H1 (cell line): Measurements from ENCODE around the gene OAT. TPM values are rescaled to one million over a fixed set of nuclear protein-coding genes. Genes with fewer than 3 reads are reported as not detected.

Experiments
- CTCF ChIA-PET: fragments of 300-600 bp; sonication (Branson Sonifier 250); formaldehyde crosslinking; loops from one replicate; lab custom pipeline; 2021; ENCODE audit not compliant: partially characterized antibody; lab: Charles Lee
- POLR2A ChIA-PET: fragments of 300-600 bp; sonication (Branson Sonifier 250); formaldehyde crosslinking; loops from one replicate; lab custom pipeline; 2021; ENCODE audit warnings: inconsistent platforms; ENCODE audit not compliant: partially characterized antibody; lab: Charles Lee
- DNase-seq, 2 experiments: peaks; one replicate each; pipeline versions ENCODE4 v3.0.0 to v3.0.0-alpha.2; 2010 to 2022; ENCODE audit warnings: low spot score in 2 of 2, low read depth in 1 of 2, mixed read lengths in 1 of 2
- FAIRE-seq: peaks from 2 replicates; lab custom pipeline; 2011; peaks lifted over from hg19 to GRCh38; lab: Jason Lieb, UNC
- H2AFZ ChIP-seq: 2 replicates; pipeline ENCODE4 v1.8.1; 2012; ENCODE audit warnings: low read length, inconsistent platforms
- H2AK5ac ChIP-seq: 2 replicates; pipeline ENCODE4 v1.6.1; 2013; ENCODE audit warnings: low read depth, low read length
- H2BK120ac ChIP-seq: replicated peaks from 2 replicates; pipeline ENCODE3; 2013; ENCODE audit warnings: low read depth, low read length, inconsistent platforms
- H2BK12ac ChIP-seq: 2 replicates; pipeline ENCODE4 v1.6.1; 2013; ENCODE audit warnings: low read depth, low read length
- H2BK15ac ChIP-seq: 2 replicates; pipeline ENCODE4 v1.6.1; 2013; ENCODE audit warnings: low read length
- H2BK20ac ChIP-seq: 2 replicates; pipeline ENCODE4 v1.6.1; 2013; ENCODE audit warnings: low read length
- H2BK5ac ChIP-seq: 2 replicates; pipeline ENCODE4 v1.6.1; 2013; ENCODE audit warnings: low read depth, low read length
- H3K14ac ChIP-seq: 2 replicates; pipeline ENCODE4 v1.6.1; 2013; ENCODE audit warnings: inconsistent platforms; ENCODE audit not compliant: insufficient read length
- H3K18ac ChIP-seq: 2 replicates; pipeline ENCODE4 v1.6.1; 2013; ENCODE audit warnings: low read length; ENCODE audit errors: extremely low read depth
- H3K23ac ChIP-seq: 2 replicates; pipeline ENCODE4 v1.6.1; 2013; ENCODE audit warnings: inconsistent platforms; ENCODE audit not compliant: insufficient read length
- H3K23me2 ChIP-seq: 2 replicates; pipeline ENCODE4 v1.6.1; 2013; ENCODE audit warnings: low read depth, low read length
- H3K27ac ChIP-seq: 2 replicates; pipeline ENCODE4 v1.6.1; 2011; ENCODE audit warnings: low read depth, low read length, inconsistent platforms
- H3K27me3 ChIP-seq, 4 experiments: replicated peaks in 1 of 4; 1 replicate in 1 of 4; 2 replicates in 3 of 4; pipeline versions ENCODE4 v1.6.1 to v1.8.1; 2011 to 2013; ENCODE audit warnings: low read length in 3 of 4, mild to moderate bottlenecking in 3 of 4, inconsistent platforms in 2 of 4, mixed read lengths in 2 of 4, moderate library complexity in 1 of 4; ENCODE audit not compliant: control insufficient read depth in 3 of 4, insufficient read depth in 3 of 4; ENCODE audit errors: extremely low read depth in 1 of 4
- H3K36me3 ChIP-seq, 4 experiments: 2 replicates each; pipeline versions ENCODE4 v1.6.1 to v1.8.1; 2011 to 2013; ENCODE audit warnings: mild to moderate bottlenecking in 4 of 4, low read length in 3 of 4, moderate library complexity in 2 of 4, control low read depth in 1 of 4, inconsistent platforms in 1 of 4; ENCODE audit not compliant: insufficient read depth in 4 of 4, control insufficient read depth in 2 of 4
- H3K4ac ChIP-seq: replicated peaks from 2 replicates; pipeline ENCODE3; 2013; ENCODE audit warnings: low read length, low read depth, mixed read lengths, inconsistent platforms; ENCODE audit not compliant: insufficient read length
- H3K4me1 ChIP-seq, 4 experiments: replicated peaks in 1 of 4; 1 replicate in 1 of 4; 2 replicates in 3 of 4; pipeline versions ENCODE4 v1.6.1 to v1.8.1; 2011 to 2013; ENCODE audit warnings: low read length in 3 of 4, inconsistent platforms in 2 of 4, mixed read lengths in 1 of 4; ENCODE audit not compliant: insufficient read depth in 4 of 4, control insufficient read depth in 3 of 4
- H3K4me2 ChIP-seq, 2 experiments: 2 replicates each; pipeline versions ENCODE4 v1.6.1 to v1.8.1; 2011 to 2013; ENCODE audit warnings: low read depth in 2 of 2, low read length in 2 of 2, control low read depth in 1 of 2, inconsistent platforms in 1 of 2, mild to moderate bottlenecking in 1 of 2; ENCODE audit not compliant: insufficient read depth in 1 of 2
- H3K4me3 ChIP-seq, 4 experiments: fragments of 200-600, 300-600 bp in 1 of 4; sonication (generic), shearing (Covaris generic), sonication (Bioruptor Twin) in 1 of 4; 2 replicates each; pipeline versions ENCODE4 v1.5.1 to v1.8.1; 2011 to 2016; ENCODE audit warnings: low read length in 4 of 4, low read depth in 3 of 4, control low read depth in 2 of 4, inconsistent platforms in 2 of 4, mild to moderate bottlenecking in 2 of 4, mixed read lengths in 1 of 4, moderate library complexity in 1 of 4; ENCODE audit not compliant: insufficient read depth in 2 of 4; ENCODE audit errors: extremely low read depth in 1 of 4
- H3K56ac ChIP-seq: replicated peaks from 2 replicates; pipeline ENCODE3; 2013; ENCODE audit warnings: low read depth, mild to moderate bottlenecking, mixed read lengths, low read length, inconsistent platforms; ENCODE audit not compliant: insufficient read length
- H3K79me1 ChIP-seq: 2 replicates; pipeline ENCODE4 v1.6.1; 2013; ENCODE audit warnings: low read depth, low read length, control low read depth
- H3K79me2 ChIP-seq, 2 experiments: 2 replicates each; pipeline versions ENCODE4 v1.6.1 to v1.8.1; 2012 to 2013; ENCODE audit warnings: low read length in 2 of 2, mild to moderate bottlenecking in 2 of 2, inconsistent platforms in 1 of 2; ENCODE audit not compliant: insufficient read depth in 2 of 2, control insufficient read depth in 1 of 2
- H3K9ac ChIP-seq, 4 experiments: replicated peaks in 1 of 4; 1 replicate in 1 of 4; 2 replicates in 3 of 4; pipeline versions ENCODE4 v1.6.1 to v1.8.1; 2011 to 2013; ENCODE audit warnings: low read depth in 3 of 4, low read length in 3 of 4, control low read depth in 2 of 4, mild to moderate bottlenecking in 2 of 4, moderate library complexity in 2 of 4, inconsistent platforms in 1 of 4; ENCODE audit errors: extremely low read depth in 1 of 4
- H3K9me3 ChIP-seq, 2 experiments: 2 replicates each; pipeline versions ENCODE4 v1.6.1 to v1.8.1; 2012 to 2013; ENCODE audit warnings: mild to moderate bottlenecking in 2 of 2, moderate library complexity in 2 of 2, control low read depth in 1 of 2, inconsistent platforms in 1 of 2, low read depth in 1 of 2, low read length in 1 of 2, mixed read lengths in 1 of 2; ENCODE audit not compliant: insufficient read depth in 2 of 2
- H4K20me1 ChIP-seq, 2 experiments: replicated peaks in 1 of 2; 2 replicates each; pipeline versions ENCODE3 to v1.8.1; 2011 to 2013; ENCODE audit warnings: inconsistent platforms in 2 of 2, low read length in 2 of 2, mild to moderate bottlenecking in 1 of 2; ENCODE audit not compliant: insufficient read depth in 2 of 2, control insufficient read depth in 1 of 2
- H4K5ac ChIP-seq: 2 replicates; pipeline ENCODE4 v1.6.1; 2013; ENCODE audit warnings: low read length, low read depth, mixed read lengths, inconsistent platforms; ENCODE audit not compliant: insufficient read length
- H4K8ac ChIP-seq: 2 replicates; pipeline ENCODE4 v1.8.0; 2013; ENCODE audit warnings: mild to moderate bottlenecking, moderate library complexity, low read length, inconsistent platforms; ENCODE audit not compliant: insufficient read depth; ENCODE audit errors: extremely low read depth
- H4K91ac ChIP-seq: replicated peaks from 2 replicates; pipeline ENCODE3; 2013; ENCODE audit warnings: low read length, mixed read lengths, inconsistent platforms; ENCODE audit not compliant: insufficient read length
- GABPA ChIP-seq: IDR thresholded peaks from 2 replicates; pipeline ENCODE4 v1.6.1; 2011; ENCODE audit warnings: mild to moderate bottlenecking, low read length, moderate library complexity, borderline replicate concordance; ENCODE audit not compliant: insufficient read depth
- NANOG ChIP-seq: IDR thresholded peaks from 2 replicates; pipeline ENCODE4 v1.6.1; 2011; ENCODE audit warnings: low read length, low read depth, mild to moderate bottlenecking, inconsistent platforms; ENCODE audit not compliant: insufficient read depth, poor library complexity, severe bottlenecking
- TEAD4 ChIP-seq: IDR thresholded peaks from 2 replicates; pipeline ENCODE4 v1.6.1; 2012; ENCODE audit warnings: low read depth, low read length, inconsistent platforms, mixed read lengths
- WGBS, 2 experiments: shearing (Covaris generic) in 1 of 2; methylation state at CpG; one replicate each; pipeline versions ENCODE4 v1.1.6 to v1.1.7; 2013 to 2015; ENCODE audit warnings: low lambda C conversion rate in 2 of 2, mixed read lengths in 2 of 2, inconsistent platforms in 1 of 2, low coverage in 1 of 2, missing lambda C conversion rate in 1 of 2; ENCODE audit not compliant: insufficient replicate concordance in 2 of 2, insufficient coverage in 1 of 2, insufficient read length in 1 of 2; ENCODE audit errors: extremely low coverage in 1 of 2, missing lambda C conversion rate in 1 of 2; 5-methylcytosine and 5-hydroxymethylcytosine counted together
- polyA plus RNA-seq, 7 experiments: library from polyadenylated mRNA; depleted of rRNA in 3 of 7; stranded (reverse) in 5 of 7; unstranded in 2 of 7; fragments of >200 nt in 5 of 7; fragments of 200-250 nt in 2 of 7; gene quantifications; 1 replicate in 5 of 7; 2 replicates in 1 of 7; 4 replicates in 1 of 7; pipeline versions ENCODE4 v1.2.1 to v1.2.3, GENCODE V29; 2011 to 2013; ENCODE audit warnings: missing spikeins in 2 of 7, mixed read lengths in 2 of 7
- total RNA-seq: library from RNA; stranded (reverse); fragmentation: NEBNext Ultra II Directional; extraction: Animal tissue kit (Norgen Biotek cat#: 25700); gene quantifications from 2 replicates; pipeline ENCODE4 v1.2.1, GENCODE V29; 2021

The OAT gene
- total and polyA plus RNA-seq, 2 of the 8 experiments (the other 6 are each of a cell fraction or from before 2014, with no cell fraction given): 67.8 to 121 TPM

DNA sequence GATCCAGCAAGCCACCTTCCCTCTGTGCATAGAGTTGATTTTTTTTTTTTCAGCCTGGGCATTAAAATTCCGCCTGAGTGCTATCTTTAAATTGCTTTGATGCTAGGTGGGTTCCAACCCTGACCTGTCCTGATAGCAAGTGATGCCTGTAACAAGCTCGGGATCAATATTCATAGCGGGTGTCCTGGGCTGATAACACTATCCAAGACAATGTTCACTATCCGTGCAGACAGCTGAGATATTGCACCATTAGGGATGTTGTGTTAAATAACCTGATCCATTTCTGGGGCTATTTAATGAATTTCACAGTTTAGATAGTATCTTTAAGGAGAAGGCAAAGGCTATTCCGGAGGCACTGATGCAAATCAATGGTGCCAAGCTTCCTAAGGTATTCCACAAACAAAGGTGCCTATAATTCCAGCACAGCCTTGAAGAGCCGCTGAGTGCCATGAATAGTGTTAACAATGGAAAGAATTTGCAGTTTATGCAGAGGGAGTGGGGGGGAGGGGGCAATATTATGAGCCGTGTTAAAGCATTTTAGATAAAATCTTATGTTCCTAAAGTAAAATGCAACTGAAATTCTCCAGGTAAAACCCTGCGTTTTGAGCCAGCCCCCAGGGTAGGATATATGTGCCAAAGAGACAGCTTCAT is 35.4 kb upstream of the OAT start:
- no peak overlapping the region for H3K9ac ChIP-seq
- H2BK5ac ChIP-seq: peak overlapping the region; percentile 96; the same call in 1 of the 2 replicates
- no peaks in the 10 kb centered on the region for H3K79me2 ChIP-seq
- no peak overlapping the region for H3K14ac ChIP-seq
- no peak overlapping the region for H3K23ac ChIP-seq
- H3K27ac ChIP-seq: no peak overlapping the region
- no peak for TF ChIP-seq GABPA
- peak; percentile 44; the same call in 1 of the 2 replicates for TF ChIP-seq TEAD4
- TF ChIP-seq NANOG: peak; percentile 80
- TF ChIP-seq, all 59 proteins: peak for 2
- no peak overlapping the region for H4K8ac ChIP-seq
- peak; percentile 7 for FAIRE-seq
- ChIA-PET POLR2A (interaction anchor here (1.3 to 3.3 kb wide), 5 partner anchors 11 to 39 kb away, joined by 3 to 17 read pairs (median 8); partner anchors contain the start of gene OAT), CTCF (interaction anchor here (0.6 to 1.9 kb wide), 7 partner anchors 11 to 342 kb away, joined by 3 to 4 read pairs (median 4); no protein-coding TSS in a partner anchor)
- H3K4me3 ChIP-seq: peak overlapping the region in 2 of 4 experiments; percentile 11 to 38; a peak in 2 of 8 replicates
- peaks cover 0 to 18% (median 12%) of the 10 kb centered on the region in 4 experiments; a peak in 6 of 7 replicates for H3K27me3 ChIP-seq
- H3K4me1 ChIP-seq: peaks cover 14 to 45% (median 36%) of the 10 kb centered on the region in 4 experiments
- H2BK15ac ChIP-seq: no peak overlapping the region
- no peak overlapping the region for H3K4ac ChIP-seq
- no peak overlapping the region for H2AFZ ChIP-seq
- H2BK12ac ChIP-seq: peak overlapping the region; percentile 78; the same call in 1 of the 2 replicates
- peak overlapping the region; percentile 81 for H4K91ac ChIP-seq
- peaks cover 0 to 3% of the 10 kb centered on the region in 2 experiments for H4K20me1 ChIP-seq
- H2BK20ac ChIP-seq: peak overlapping the region; percentile 95
- H2AK5ac ChIP-seq: 0 out of 2 replicates have a peak overlapping the region, but pooled peaks have one; percentile 29
- no peaks in the 10 kb centered on the region for H3K79me1 ChIP-seq
- H2BK120ac ChIP-seq: peak overlapping the region; percentile 67
- WGBS, 2 experiments: 35% methylated on average over 8 of the region's 8 CpGs; no CpG with 5 or more reads in 1 of the 2 experiments
- H3K36me3 ChIP-seq: no peaks in the 10 kb centered on the region
- H3K18ac ChIP-seq: peak overlapping the region; percentile 75
- H3K9me3 ChIP-seq: no peaks in the 10 kb centered on the region
- DNase-seq: no peak
- peaks cover 10% of the 10 kb centered on the region for H3K23me2 ChIP-seq
- H4K5ac ChIP-seq: no peak overlapping the region
- no peak overlapping the region for H3K56ac ChIP-seq
- H3K4me2 ChIP-seq: peak overlapping the region; percentile 49 to 56
